NCI-H187 (cell line): ENCODE measurements around the gene BCL2A1.
"Not testable (repeated sequence)": the region's sequence is repeated elsewhere in the genome, so short reads cannot be mapped to it uniquely, and the experiment has no call there.

Experiments
- DNase-seq, 2 experiments: peaks; one replicate each; lab custom pipeline; 2025; lab: John Stamatoyannopoulos, UW

The BCL2A1 gene

DNA sequence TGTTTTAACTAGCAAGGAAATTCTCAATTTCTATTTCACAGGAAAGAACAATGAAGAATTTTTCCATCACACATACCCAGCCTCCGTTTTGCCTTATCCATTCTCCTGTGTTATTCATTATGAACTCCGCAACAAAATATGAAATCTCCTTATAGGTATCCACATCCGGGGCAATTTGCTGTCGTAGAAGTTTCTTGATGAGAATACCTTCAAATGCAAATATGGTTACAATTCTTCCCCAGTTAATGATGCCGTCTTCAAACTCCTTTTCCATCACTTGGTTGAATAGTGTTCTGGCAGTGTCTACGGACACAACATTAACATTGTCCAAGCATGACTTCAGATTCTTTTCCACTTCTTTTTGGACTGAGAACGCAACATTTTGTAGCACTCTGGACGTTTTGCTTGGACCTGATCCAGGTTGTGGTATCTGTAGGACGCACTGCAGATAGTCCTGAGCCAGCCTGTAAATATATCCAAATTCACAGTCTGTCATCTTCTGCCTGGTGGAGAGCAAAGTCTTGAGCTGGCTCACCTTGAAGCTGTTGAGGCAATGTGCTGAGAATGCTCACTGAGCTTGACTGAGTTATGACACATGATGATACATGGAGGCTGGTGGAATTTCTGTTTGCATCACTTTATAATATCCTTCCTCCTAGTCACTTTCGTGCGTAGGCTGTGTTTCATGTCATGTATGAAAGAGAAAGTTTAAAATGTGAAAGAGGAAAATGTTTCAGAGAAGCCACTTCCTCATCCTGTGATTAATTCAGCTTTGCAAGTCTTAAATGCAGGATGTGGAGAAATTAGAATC, at the start of gene BCL2A1:
Gene BCL2A1, minus strand, starts transcription at position 573 of the 811 bp plus-strand sequence. Its CDS starts 77 bp downstream, at position 496.
- DNase-seq: no peak

DNA sequence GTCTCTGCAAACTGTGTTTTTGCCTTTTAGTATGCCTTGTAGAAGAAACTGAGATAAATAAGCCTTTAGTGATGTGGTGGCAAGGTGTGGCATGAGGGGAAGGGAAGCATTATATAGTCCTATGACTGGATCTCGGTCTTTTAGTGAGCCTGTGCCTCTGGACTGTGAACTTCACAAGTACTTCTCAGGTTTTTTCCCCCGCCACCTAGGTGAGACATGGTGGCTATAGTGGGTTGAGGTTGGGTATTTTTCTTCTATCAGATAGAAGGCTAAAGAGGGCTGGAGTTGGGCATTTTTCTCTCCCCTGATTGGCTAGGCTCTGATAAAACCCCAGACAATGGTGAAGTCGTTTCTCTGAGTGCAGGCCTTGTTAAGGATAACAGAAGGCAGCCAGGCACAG, 49.7 kb upstream of the BCL2A1 start:
- no peak for DNase-seq

DNA sequence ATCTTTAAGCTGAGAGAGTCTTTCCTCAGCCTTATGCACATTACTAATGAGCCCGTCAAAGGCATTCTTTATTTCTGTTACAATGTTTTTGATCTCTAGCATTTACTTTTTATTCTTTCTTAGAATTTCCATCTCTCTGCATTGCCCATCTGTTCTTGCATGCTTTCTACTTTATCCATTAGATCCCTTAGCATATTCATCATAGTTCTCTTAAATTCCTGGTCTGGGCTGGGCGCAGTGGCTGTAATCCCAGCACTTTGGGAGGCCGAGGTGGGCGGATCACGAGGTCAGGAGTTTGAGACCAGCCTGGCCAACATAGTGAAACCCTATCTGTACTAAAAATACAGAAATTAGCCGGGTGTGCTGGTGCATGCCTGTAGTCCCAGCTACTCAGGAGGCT, 49.2 kb upstream of the BCL2A1 start:
- not testable (repeated sequence) for DNase-seq

GRCh38 chr15:80019168-80019745, 48.3 kb upstream of the BCL2A1 start:
- no peak for DNase-seq

GRCh38 chr15:80017139-80017538, 46.1 kb upstream of the BCL2A1 start:
- DNase-seq: not testable (repeated sequence)

GRCh38 chr15:80016506-80016905, 45.5 kb upstream of the BCL2A1 start:
- not testable (repeated sequence) for DNase-seq

DNA sequence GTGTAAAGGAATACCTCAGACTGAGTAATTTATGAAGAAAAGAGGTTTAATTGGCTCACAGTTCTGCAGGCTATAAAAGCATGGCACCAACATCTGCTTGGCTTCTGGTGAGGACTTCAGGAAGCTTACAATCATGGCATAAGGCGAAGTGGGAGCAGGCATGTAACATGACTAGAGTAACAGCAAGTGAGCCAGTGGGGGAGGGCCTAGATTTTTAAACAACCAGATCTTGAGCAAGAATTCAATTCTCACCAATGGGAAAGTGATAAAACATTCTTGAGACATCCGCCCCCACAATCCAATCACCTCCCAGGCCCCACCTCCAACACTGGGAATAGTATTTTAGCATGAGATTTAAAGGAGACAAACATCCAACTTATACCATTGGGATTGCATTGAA, 44.2 kb upstream of the BCL2A1 start:
- DNase-seq: no peak

DNA sequence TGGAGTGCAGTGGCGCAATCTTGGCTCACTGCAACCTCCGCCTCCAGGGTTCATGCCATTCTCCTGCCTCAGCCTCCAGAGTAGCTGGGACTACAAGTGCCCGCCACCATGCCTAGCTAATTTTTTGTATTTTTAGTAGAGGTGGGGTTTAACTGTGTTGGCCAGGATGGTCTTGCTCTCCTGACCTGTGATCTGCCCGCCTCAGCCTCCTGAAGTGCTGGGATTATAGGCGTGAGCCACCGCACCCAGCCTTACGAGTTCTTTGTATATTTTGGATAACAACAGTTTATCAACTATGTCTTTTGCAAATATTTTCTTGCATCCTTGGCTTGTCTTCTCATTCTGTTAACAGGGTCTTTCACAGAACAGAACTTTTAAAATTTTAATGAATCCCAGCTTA, 43.2 kb upstream of the BCL2A1 start:
- not testable (repeated sequence) for DNase-seq

GRCh38 chr15:80012060-80012726, 41.2 kb upstream of the BCL2A1 start:
- no peak for DNase-seq

GRCh38 chr15:80011596-80011995, 40.6 kb upstream of the BCL2A1 start:
- DNase-seq: no peak

- not testable (repeated sequence) for DNase-seq
Measured at GRCh38 chr15:80011041-80011523, 40.1 kb upstream of the BCL2A1 start.

- DNase-seq: peak in 1 of 2 experiments; percentile 5
Measured at GRCh38 chr15:80010131-80010673, 39.2 kb upstream of the BCL2A1 start.

DNA sequence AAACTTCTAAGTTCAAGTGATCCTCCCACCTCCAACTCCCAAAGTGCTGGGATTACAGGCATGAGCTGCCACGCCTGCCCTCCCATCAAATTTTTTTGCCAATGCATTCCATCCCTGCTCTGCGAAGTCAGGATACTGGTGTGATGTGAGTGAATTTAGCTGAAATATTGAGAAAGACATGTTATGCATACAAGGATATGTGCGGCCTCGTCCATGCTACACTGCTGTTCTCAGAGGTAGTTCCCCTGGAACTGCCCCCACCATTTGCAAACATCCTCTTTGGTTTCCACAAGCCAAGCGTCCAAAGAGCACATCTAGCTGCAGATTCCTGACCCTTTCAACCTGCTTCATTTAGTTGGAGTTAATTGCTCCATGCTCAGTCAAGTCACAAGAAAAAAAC, 36.5 kb upstream of the BCL2A1 start:
- no peak for DNase-seq

- DNase-seq: no peak
Measured at GRCh38 chr15:80006946-80007345, 36.0 kb upstream of the BCL2A1 start.

DNA sequence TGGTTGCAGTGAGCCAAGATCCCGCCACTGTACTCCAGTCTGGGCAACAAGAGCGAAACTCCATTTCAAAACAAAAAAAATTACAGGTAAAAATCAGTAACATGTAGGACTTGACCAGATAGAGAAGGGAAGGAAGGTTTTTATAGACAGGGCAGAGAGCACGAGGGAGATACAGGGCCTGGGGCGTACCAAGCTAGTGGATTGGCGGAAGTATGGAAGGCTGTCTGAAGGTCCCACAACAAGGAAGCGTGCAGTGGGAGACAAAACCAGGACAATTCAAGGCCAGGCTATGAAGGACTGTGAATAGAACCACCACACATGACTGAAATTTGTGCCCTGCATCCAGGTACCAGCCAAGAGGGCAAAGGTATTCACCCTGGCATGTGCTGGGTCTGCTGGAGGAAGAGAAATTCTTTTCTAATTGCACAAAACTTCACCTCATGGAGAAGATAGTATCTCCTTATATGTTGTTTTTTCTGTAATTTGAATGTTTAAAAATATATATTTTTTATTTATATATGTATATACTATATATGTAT, 33.0 kb upstream of the BCL2A1 start:
- no peak for DNase-seq

GRCh38 chr15:80003171-80003570, 32.2 kb upstream of the BCL2A1 start:
- no peak for DNase-seq

- DNase-seq: no peak
Measured at GRCh38 chr15:80002267-80002666, 31.3 kb upstream of the BCL2A1 start.

DNA sequence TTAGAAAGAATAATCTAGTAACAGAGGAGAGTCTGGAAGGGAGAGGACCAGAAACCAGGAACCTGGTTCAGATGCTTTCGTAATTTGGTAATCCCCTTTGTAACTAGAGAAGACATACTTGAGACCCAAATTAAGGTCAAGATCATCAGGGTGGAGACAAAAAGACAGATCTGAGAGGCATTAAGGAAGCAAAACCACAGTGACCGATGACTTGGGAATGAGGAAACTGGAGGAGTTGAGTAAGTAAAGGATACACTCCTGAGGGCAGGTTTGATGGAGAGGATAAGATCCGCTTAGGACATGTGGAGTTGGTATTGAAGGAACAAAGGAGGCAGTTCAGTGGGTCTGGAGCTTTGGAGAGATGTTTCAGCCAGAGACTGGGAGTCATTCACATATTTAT, 23.6 kb upstream of the BCL2A1 start:
- no peak for DNase-seq

DNA sequence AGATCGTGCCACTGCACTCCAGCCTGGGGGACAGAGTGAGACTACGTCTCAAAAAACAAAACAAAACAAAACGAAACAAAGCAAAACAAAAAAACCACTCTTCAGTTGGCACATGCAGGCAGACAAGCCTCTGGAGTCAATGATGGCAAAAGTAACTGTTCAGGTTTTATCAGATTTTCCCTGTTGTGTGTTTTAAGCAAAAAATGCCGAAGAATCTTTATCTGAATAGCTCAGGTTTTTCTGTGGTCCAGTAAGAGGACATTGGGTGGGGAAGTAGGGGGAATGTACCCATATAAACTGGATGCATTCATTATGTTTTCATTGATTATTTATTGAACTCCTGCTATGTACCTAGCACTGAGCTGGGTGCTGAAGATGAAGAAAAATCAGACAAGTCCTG, 20.8 kb upstream of the BCL2A1 start:
- no peak for DNase-seq

- DNase-seq: no peak
Measured at GRCh38 chr15:79990997-79991334, 20.0 kb upstream of the BCL2A1 start.

- DNase-seq: no peak
Measured at GRCh38 chr15:79990280-79990996, 19.4 kb upstream of the BCL2A1 start.

DNA sequence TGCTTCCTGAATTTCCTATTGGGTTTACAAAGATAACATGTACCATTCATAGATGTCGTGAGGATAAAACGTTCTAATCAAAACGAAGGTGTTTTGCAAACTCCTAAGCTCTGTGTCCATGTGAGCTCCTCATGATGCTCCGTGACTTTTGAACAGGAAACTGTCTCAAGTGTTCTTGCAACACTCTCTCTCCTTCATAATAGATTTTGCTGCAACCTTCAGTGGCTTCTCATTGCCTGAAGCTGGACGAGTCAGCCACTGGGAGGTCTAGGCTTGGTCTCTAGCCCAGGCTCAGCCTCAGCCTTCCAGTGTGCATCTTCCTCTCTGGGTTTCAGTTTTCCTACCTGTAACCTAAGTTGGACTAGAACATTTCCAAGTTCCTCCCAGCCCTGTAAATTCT, 18.7 kb upstream of the BCL2A1 start:
- no peak for DNase-seq
